Smooth muscle cell (in vitro differentiated cells): ENCODE results near the gene PARD3. TPM values are rescaled to one million over a fixed set of nuclear protein-coding genes. Genes with fewer than 3 reads are reported as not detected.
"Not testable (repeated sequence)": the region's sequence is repeated elsewhere in the genome, so short reads cannot be mapped to it uniquely, and the experiment has no call there.

Experiments used
- DNase-seq: peaks from one replicate; lab custom pipeline; 2025; ENCODE audit not compliant: unreplicated experiment; lab: John Stamatoyannopoulos, UW
- H2AFZ ChIP-seq: fragments of 200-600 bp; sonication (generic); 2 replicates; pipeline ENCODE4 v1.6.0; 2016; ENCODE audit warnings: antibody characterized with exemption, low read depth, mild to moderate bottlenecking
- H3F3A ChIP-seq: fragments of 200-600 bp; sonication (generic); 2 replicates; pipeline ENCODE4 v1.6.0; 2017; ENCODE audit warnings: antibody characterized with exemption, low read depth
- H3K27ac ChIP-seq: fragments of 200-600 bp; sonication (generic); 2 replicates; pipeline ENCODE4 v1.5.1; 2016; ENCODE audit warnings: low read depth, mild to moderate bottlenecking
- H3K27me3 ChIP-seq: fragments of 200-600 bp; sonication (generic); 2 replicates; pipeline ENCODE4 v1.6.1; 2016; ENCODE audit warnings: low read depth, mild to moderate bottlenecking
- H3K36me3 ChIP-seq: fragments of 200-600 bp; sonication (generic); 2 replicates; pipeline ENCODE4 v1.5.1; 2016; ENCODE audit warnings: low read depth
- H3K4me1 ChIP-seq: fragments of 200-600 bp; sonication (generic); 2 replicates; pipeline ENCODE4 v1.5.1; 2016; ENCODE audit warnings: low read depth
- H3K4me2 ChIP-seq: fragments of 200-600 bp; sonication (generic); 2 replicates; pipeline ENCODE4 v1.6.0; 2016; ENCODE audit warnings: mild to moderate bottlenecking
- H3K4me3 ChIP-seq: fragments of 200-600 bp; sonication (generic); 2 replicates; pipeline ENCODE4 v1.5.1; 2016; ENCODE audit warnings: mild to moderate bottlenecking
- H3K79me2 ChIP-seq: fragments of 200-600 bp; sonication (generic); 2 replicates; pipeline ENCODE4 v1.6.0; 2016; ENCODE audit warnings: low read depth, mild to moderate bottlenecking
- H3K9ac ChIP-seq: fragments of 200-600 bp; sonication (generic); 2 replicates; pipeline ENCODE4 v1.6.0; 2016; ENCODE audit warnings: low read depth
- H3K9me3 ChIP-seq: fragments of 200-600 bp; sonication (generic); replicated peaks from 2 replicates; pipeline ENCODE4 v1.5.1; 2016; ENCODE audit warnings: low read depth
- H4K20me1 ChIP-seq: fragments of 200-600 bp; sonication (generic); 2 replicates; pipeline ENCODE4 v1.6.0; 2016; ENCODE audit warnings: low read depth
- WGBS: methylation state at CpG from one replicate; pipeline ENCODE4 v1.1.7; 2016; ENCODE audit warnings: low lambda C conversion rate; 5-methylcytosine and 5-hydroxymethylcytosine counted together
- polyA plus RNA-seq: library from polyadenylated mRNA; unstranded; fragments of >200 nt; fragmentation: Nextera tagmentation; extraction: Ambion mirVana; gene quantifications from 2 replicates; pipeline ENCODE4 v1.2.1, GENCODE V29; 2016
- total RNA-seq: library from RNA; depleted of rRNA; stranded (reverse); fragments of >200 nt; gene quantifications from 2 replicates; pipeline ENCODE4 v1.2.3, GENCODE V29; 2014
- TF ChIP-seq, protein P1 (sequence below): fragments of 200-600 bp; sonication (generic); IDR thresholded peaks from 2 replicates; pipeline ENCODE4 v1.5.1; 2017; ENCODE audit warnings: borderline replicate concordance, mild to moderate bottlenecking, antibody characterized with exemption; ENCODE audit not compliant: insufficient read depth, poor library complexity, severe bottlenecking

PARD3 gene
- total and polyA plus RNA-seq, 2 experiments from 2014 or later: 17.5 to 26.0 TPM

DNA sequence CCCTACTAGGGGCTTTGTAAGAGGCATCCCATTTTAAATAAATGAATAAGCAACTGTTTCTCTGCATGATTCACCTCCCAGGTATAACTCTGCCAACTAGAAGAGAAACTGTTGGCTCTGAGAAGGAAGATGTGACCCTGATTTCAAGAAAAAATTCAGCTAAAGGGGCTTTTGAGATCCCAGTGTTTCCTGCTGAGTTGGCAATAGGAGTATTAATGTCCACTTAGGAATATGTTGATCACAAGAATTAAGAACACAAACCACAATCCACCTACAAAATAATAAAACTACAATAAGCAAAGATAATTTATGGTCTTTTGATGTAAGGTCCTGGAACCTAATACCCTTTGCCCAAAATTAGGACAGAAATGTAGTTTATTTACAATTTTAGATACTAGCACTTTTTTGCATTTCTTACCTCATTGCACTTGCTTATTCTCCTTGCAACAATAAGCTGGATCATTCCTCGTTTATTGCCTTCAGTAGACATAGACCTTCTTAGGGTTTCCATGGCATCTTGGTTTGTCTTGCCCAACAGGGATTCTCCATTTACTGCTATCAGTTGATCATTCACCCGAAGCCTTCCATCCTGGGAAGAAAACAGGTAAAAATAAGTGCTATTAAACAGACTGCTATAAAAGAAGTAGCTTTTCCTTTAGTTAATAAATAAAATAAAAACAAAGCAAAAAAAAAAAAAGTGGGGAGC lies 456.2 kb downstream of the PARD3 start:
- TF ChIP-seq, protein P1, sequence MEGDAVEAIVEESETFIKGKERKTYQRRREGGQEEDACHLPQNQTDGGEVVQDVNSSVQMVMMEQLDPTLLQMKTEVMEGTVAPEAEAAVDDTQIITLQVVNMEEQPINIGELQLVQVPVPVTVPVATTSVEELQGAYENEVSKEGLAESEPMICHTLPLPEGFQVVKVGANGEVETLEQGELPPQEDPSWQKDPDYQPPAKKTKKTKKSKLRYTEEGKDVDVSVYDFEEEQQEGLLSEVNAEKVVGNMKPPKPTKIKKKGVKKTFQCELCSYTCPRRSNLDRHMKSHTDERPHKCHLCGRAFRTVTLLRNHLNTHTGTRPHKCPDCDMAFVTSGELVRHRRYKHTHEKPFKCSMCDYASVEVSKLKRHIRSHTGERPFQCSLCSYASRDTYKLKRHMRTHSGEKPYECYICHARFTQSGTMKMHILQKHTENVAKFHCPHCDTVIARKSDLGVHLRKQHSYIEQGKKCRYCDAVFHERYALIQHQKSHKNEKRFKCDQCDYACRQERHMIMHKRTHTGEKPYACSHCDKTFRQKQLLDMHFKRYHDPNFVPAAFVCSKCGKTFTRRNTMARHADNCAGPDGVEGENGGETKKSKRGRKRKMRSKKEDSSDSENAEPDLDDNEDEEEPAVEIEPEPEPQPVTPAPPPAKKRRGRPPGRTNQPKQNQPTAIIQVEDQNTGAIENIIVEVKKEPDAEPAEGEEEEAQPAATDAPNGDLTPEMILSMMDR: no peak
- H3K79me2 ChIP-seq: no peaks in the 10 kb centered on the region
- no peak for DNase-seq
- no peaks in the 10 kb centered on the region for H3F3A ChIP-seq
- H3K27me3 ChIP-seq: no peaks in the 10 kb centered on the region
- no peak overlapping the region for H3K9ac ChIP-seq
- H3K9me3 ChIP-seq: no peaks in the 10 kb centered on the region
- H3K36me3 ChIP-seq: no peaks in the 10 kb centered on the region
- H2AFZ ChIP-seq: no peak overlapping the region
- H4K20me1 ChIP-seq: no peaks in the 10 kb centered on the region
- no peak overlapping the region for H3K4me2 ChIP-seq
- H3K4me1 ChIP-seq: no peaks in the 10 kb centered on the region
- WGBS: 91% methylated on average over 2 of the region's 2 CpGs
- no peak overlapping the region for H3K27ac ChIP-seq
- H3K4me3 ChIP-seq: no peak overlapping the region

DNA sequence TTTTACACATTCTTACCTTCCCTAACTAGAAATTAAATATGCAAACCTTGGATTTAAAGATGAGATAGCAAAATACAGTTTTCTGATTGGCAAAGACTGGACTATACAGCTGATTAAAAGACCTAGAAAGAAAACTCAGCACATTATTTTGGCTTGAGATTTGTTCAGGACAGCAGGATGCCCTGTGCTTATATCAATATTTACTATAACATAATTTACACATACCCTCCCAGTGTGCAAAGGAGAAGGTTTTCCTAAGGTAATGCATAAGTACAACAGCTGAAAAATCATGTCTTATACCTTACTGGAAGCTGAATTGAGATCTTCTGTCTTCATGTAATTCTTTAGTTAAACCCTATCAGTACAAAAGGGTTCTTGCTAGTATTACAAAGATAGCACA lies 458.6 kb downstream of the PARD3 start:
- Histone ChIP-seq H3K4me1 (no peaks in the 10 kb centered on the region), H3K9ac (no peak overlapping the region), H3K4me2 (no peak overlapping the region), H3K79me2 (no peaks in the 10 kb centered on the region), H3K27me3 (no peaks in the 10 kb centered on the region), H3K36me3 (no peaks in the 10 kb centered on the region), H3K27ac (no peak overlapping the region), H3K4me3 (no peak overlapping the region), H2AFZ (no peak overlapping the region), H3F3A (no peaks in the 10 kb centered on the region), H4K20me1 (no peaks in the 10 kb centered on the region), H3K9me3 (no peaks in the 10 kb centered on the region)
- TF ChIP-seq, protein P1: no peak
- DNase-seq: no peak

DNA sequence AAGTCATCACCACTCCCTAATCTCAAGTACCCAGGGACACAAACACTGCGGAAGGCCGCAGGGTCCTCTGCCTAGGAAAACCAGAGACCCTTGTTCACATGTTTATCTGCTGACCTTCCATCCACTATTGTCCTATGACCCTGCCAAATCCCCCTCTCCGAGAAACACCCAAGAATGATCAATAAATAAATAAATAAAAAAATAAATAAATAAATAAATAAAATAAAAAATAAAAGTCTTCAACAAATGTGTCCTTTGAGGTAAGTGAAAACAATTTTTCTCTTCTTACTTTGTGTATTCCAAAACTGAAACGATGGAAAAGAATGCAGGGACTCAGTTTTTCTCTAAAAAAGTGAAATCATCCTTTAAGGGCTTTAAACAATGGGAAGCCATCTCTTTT lies 461.6 kb downstream of the PARD3 start:
- H3F3A ChIP-seq, H3K27me3 ChIP-seq, H3K36me3 ChIP-seq, H3K27ac ChIP-seq, H3K4me1 ChIP-seq, H3K4me2 ChIP-seq, H3K79me2 ChIP-seq, H3K9me3 ChIP-seq, H3K9ac ChIP-seq, H2AFZ ChIP-seq, H4K20me1 ChIP-seq, H3K4me3 ChIP-seq, DNase-seq: not testable (repeated sequence)
- 93% methylated on average over 4 of the region's 4 CpGs for WGBS

DNA sequence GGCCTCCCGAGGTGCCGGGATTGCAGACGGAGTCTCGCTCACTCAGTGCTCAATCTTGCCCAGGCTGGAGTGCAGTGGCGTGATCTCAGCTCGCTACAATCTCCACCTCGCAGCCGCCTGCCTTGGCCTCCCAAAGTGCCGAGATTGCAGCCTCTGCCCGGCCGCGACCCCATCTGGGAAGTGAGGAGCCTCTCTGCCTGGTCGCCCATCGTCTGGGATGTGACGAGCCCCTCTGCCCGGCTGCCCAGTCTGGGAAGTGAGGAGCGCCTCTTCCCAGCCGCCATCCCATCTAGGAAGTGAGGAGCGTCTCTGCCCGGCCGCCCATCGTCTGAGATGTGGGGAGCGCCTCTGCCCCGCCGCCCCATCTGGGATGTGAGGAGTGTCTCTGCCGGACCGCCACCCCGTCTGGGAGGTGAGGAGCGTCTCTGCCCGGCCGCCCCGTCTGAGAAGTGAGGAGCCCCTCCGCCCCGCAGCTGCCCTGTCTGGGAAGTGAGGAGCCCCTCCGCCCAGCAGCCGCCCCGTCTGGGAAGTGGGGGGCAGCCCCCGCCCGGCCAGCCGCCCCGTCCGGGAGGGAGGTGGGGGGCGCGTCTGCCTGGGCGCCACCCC lies 462.4 kb downstream of the PARD3 start:
- not testable (repeated sequence) for H3K79me2 ChIP-seq, H3F3A ChIP-seq, H3K9me3 ChIP-seq, DNase-seq, H3K4me3 ChIP-seq, H4K20me1 ChIP-seq, H3K27me3 ChIP-seq, H2AFZ ChIP-seq, H3K4me2 ChIP-seq, H3K9ac ChIP-seq, H3K4me1 ChIP-seq, H3K27ac ChIP-seq, H3K36me3 ChIP-seq
- WGBS: 96% methylated on average over 30 of the region's 45 CpGs
